Measurements from ENCODE around the gene SPESP1.
"Not testable (repeated sequence)": the region's sequence is repeated elsewhere in the genome, so short reads cannot be mapped to it uniquely, and the experiment has no call there.

The SPESP1 gene

DNA sequence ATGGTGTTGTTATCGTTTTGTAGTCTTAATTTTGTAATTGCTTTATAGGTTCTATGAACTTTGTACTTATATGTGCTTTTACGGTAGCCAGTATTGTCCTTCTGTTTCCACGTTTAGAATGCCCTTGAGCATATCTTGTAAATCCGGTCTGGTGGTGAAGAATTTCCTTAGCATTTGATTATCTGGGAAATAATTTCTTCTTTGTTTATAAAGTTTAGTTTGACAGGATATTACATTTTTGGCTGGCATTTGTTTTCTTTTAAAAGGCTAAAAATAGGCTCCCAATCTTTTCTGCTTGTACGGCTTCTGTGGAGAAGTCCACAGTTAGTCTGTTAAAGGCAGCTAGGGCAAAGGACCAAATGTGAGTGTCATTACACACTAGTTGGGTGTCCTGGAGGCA, 36.7 kb downstream of the SPESP1 start:
- DNase-seq, result no peak

- DNase-seq, result no peak
Measured at GRCh38 chr15:68967948-68968347, 37.6 kb downstream of the SPESP1 start.

GRCh38 chr15:68969298-68969697, 39.0 kb downstream of the SPESP1 start:
- DNase-seq, result no peak

DNA sequence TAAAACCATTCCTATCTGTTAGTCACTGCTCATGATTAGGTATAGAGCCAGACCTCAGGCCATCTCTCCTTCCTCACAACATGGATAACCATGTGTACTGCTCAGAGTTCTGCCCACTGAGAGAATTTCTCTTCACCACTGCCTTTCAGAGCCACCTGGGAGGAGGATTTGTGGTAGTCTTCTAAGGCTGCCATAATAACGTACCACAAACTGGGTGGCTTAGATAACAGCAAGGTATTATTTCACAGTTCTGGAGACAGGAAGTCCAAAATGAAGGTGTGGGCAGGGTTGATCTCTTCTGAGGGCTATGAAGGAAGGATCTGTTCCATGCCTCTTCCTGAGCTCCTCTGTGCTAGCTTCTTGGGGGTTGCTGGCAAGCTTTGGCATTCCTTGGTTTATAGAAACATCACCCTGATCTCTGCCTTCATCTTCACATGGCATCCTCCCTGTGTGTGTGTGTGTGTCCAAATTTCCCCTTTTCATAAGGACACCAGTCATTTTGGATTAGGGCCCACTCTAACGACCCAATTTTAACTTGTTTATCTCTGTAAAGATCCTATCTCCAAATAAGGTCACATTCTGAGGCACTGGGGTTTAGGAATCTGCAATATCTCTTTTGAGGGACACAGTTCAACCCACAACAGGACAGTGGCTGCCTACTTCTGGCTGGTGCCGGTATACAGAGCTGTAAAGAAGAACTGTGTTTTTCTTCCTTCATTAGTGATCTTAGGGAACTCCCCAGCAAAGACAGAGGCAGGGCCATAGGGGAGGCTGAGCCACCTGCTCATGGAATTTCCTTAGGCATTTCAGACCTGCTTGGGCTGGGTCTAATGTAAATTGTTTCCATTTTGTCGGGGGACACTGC, 42.1 kb downstream of the SPESP1 start:
- no peak for DNase-seq

DNA sequence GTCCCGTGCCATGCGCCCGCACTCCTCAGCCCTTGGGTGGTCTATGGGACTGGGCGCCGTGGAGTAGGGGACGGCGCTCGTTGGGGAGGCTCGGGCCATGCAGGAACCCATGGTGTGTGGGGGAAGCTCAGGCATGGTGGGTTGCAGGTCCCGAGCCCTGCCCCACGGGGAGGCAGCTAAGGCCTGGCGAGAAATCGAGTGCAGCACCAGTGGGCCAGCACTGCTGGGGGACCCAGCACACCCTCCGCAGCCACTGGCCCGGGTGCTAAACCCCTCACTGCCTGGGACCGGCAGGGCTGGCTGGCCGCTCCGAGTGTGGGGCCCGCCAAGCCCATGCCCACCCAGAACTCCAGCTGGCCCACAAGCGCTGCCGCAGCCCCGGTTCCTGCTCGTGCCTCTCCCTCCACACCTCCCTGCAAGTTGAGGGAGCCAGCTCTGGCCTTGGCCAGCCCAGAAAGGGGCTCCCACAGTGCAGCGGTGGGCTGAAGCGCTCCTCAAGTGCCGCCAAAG, 45.4 kb downstream of the SPESP1 start:
- not testable (repeated sequence) for DNase-seq

DNA sequence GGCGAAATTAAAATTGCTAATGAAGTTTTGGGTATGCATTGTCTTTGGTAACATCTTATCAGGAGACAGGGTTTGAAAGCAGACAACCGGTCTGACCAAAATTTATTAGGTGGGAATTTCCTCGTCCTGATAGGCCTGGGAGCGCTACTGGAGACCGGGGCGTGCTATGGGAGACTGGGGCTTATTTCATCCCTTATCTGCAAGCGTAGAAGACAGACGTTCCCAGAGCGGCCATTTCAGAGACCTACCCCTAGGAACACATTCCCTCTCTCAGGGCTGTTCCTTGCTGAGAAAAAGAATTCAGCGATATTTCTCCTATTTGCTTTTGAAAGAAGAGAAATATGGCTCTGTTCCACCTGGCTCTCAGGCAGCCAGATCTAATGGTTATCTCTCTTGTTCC, 47.1 kb downstream of the SPESP1 start:
- DNase-seq, result not testable (repeated sequence)

GRCh38 chr15:68979006-68979405, 48.7 kb downstream of the SPESP1 start:
- no peak for DNase-seq

DNA sequence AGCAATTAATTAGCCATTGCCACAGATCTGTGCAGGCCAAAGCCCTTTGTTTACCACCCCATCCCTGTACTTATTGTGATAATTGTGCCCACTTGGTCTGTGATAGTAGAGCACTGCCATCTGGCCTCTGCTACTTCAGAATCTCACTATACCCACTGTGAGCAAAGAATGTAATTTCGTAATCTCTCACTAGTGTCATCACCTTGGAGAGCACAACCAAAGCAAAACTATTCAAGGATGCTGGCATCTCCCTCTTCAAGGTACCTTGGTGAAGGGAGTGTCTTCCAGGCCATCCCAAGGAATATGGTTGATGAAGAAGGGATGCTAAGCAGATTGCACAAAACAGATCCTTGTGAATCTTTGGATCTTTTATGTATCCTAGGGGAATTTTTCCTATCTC, 49.5 kb downstream of the SPESP1 start:
- no peak for DNase-seq

GRCh38 chr15:68980786-68981185, 50.5 kb downstream of the SPESP1 start:
- DNase-seq, result no peak

GRCh38 chr15:68981941-68982340, 51.6 kb downstream of the SPESP1 start:
- no peak for DNase-seq

DNA sequence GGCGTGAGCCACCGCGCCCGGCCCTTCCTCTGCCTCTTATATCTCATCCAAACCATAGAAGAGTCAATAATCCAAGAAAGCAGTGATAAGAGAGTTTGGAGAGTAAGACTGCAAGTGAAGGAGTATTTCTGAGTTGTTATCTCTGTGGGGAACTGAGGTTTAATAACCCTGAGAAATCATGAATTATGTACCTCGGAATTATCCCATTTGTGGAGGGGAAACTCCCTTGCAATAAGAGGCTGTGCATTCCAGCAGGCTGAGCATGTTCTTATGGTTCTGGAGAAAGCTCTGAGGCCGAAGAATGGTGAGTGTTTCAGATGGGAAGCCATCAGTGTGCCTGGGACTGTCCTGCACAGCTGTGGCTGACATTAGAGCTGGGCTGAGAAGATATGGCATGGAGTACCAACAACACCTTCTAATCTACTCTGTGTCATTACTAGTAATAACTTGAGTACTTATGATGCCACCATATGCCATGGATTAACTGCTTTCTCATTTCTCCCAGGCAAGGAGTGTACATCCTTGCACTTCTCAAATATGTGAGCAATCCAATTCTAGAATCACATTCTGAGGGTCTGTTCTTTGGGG, 52.7 kb downstream of the SPESP1 start:
- no peak for DNase-seq

GRCh38 chr15:68983961-68984481, 53.7 kb downstream of the SPESP1 start:
- no peak for DNase-seq

GRCh38 chr15:68984586-68984985, 54.3 kb downstream of the SPESP1 start:
- no peak for DNase-seq

- DNase-seq, result no peak
Measured at GRCh38 chr15:68985361-68985891, 55.1 kb downstream of the SPESP1 start.

DNA sequence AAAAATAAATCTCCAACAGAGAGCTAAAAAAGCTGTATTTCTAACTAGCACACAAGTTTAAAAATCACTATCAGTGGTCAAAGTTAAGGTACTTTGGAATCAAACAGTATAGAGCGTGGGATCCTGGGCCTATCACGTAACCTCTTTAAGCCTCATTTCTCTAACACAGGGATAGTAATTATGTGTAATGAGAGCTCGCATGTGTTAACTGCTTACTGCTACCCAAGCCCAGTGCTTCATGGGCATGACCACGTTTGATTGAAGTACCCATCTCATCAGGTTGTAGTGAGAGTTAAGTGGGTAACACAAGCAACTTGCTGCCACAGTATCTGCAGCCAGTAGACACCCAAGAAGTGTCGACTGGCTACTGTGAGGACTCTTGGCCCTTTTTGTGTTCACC, 56.0 kb downstream of the SPESP1 start:
- DNase-seq, result no peak

DNA sequence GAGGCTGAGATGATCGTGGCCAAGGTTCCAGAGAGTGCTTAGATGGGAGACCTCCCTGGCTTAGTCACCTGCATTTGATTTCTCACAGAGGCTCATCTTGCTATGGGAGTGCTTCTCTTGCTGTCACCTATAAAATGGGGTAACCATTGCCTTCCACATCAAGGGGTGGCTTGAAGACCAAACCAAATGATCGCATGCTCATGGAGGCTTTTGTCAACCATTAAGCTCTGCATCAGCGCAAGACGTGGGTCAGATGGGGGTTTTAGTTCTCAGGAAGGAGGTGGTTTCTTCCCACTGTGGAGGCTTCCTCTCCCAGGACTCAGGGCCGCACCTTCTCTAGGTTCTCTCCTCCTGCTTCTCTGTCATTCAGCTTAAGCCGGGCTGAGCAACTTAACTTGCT, 56.8 kb downstream of the SPESP1 start:
- no peak for DNase-seq

GRCh38 chr15:68987676-68988075, 57.4 kb downstream of the SPESP1 start:
- DNase-seq, result no peak

DNA sequence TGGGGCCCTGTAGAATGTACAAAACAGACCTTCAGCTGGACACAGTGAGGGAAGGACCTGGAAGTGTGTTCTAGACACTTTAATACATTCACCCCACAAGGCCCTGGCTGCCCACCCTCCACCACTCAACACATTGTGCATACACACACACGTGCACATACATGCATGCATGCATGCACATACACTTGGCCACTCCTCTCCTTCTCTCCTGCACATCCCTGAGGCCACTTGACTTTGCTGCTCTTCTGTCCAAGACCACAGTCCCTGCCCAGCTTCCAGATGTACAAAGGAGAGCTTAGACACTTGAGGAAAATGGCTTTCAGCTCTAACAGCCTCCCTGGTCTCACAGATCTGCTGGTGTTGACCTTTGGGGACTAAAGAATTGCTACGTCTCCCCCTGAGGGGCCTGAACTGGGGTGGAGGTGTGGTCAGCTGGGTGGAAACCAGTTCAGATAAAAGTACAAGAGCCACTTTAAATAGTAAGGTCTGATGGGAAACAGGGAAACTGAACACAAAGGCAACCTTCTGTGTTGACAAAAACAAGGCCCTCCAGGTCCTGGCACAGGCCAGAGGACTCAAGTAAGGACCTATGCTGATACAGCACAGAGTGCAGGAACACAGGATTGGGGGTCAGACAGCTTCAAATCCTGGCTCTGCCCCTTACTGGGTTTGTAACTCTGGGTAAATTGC, 59.4 kb downstream of the SPESP1 start:
- no peak for DNase-seq

GRCh38 chr15:68990231-68990991, 60.1 kb downstream of the SPESP1 start:
- DNase-seq, result peak in 1 of 2 donors; percentile 7

DNA sequence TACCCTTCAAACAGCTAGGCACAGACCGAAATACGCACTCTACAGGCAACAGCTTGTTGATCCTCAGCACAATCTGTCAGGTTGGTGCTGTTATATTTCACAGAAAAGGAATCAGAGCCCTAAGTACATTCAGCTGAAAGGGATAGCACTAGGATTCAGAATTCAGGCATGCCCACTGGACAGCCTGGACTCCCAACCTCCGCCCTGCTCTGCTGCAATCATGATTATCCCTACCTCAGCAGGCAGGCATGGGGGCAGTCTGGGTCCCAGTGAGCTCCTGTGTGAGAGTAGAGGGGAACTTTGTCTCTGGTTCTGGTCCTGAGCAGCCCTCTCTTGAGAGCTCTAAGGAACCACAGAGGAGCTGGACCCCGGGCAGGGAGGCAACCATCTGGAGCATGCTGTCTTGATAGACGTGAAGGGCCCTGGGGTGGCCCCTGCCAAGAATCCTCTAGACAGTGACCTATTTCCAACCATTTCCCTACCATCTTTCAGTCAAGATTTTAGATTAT, 60.7 kb downstream of the SPESP1 start:
- DNase-seq, result no peak

GRCh38 chr15:68991723-68992122, 61.4 kb downstream of the SPESP1 start:
- no peak for DNase-seq

- no peak for DNase-seq
Measured at GRCh38 chr15:68992696-68993095, 62.4 kb downstream of the SPESP1 start.
